Ovary (tissue), 9 donors: Measurements from ENCODE around the gene TAOK1. TPM values are rescaled to one million over a fixed set of nuclear protein-coding genes. Genes with fewer than 3 reads are reported as not detected.

ENCODE experiments used
- DNase-seq, 5 donors: peaks; one replicate each; pipeline ENCODE4 v3.0.0-alpha.2; 2019 to 2020
- H3K27ac ChIP-seq, 2 donors: fragments of 200-600 bp; one replicate each; pipeline versions ENCODE4 v1.5.1 to v1.8.0; 2019 to 2022
- H3K27me3 ChIP-seq: fragments of 200-600 bp; one replicate; pipeline ENCODE4 v1.8.0; 2022
- H3K36me3 ChIP-seq: fragments of 200-600 bp; sonication (generic); one replicate; pipeline ENCODE4 v1.5.1; 2019
- H3K4me1 ChIP-seq: one replicate; pipeline ENCODE4 v1.8.1; 2013; ENCODE audit warnings: mild to moderate bottlenecking, moderate library complexity; ENCODE audit not compliant: insufficient read depth
- H3K4me3 ChIP-seq: fragments of 200-600 bp; sonication (generic); one replicate; pipeline ENCODE4 v1.5.1; 2017
- H3K9me3 ChIP-seq, 2 donors: fragments of 200-600 bp in 1 of 2; sonication (generic) in 1 of 2; one replicate each; pipeline versions ENCODE4 v1.5.1 to v1.8.1; 2013 to 2019; ENCODE audit warnings: mild to moderate bottlenecking in 1 of 2, moderate library complexity in 1 of 2
- CTCF ChIP-seq, 3 donors: fragments of 450-650 bp in 2 of 3; fragments of 200-600 bp in 1 of 3; IDR thresholded peaks; one replicate each; pipeline versions ENCODE4 v1.5.1 to v1.8.0; 2016 to 2022; ENCODE audit warnings: antibody characterized with exemption in 3 of 3, mild to moderate bottlenecking in 1 of 3
- EP300 ChIP-seq: sonication (generic); formaldehyde crosslinking; IDR thresholded peaks from one replicate; pipeline ENCODE4 v1.6.1; 2017; ENCODE audit warnings: antibody characterized with exemption
- POLR2A ChIP-seq: fragments of 450-650 bp; IDR thresholded peaks from one replicate; pipeline ENCODE4 v1.6.1; 2017; ENCODE audit warnings: antibody characterized with exemption, mild to moderate bottlenecking, moderate library complexity
- WGBS, 3 donors: extraction: QIAGEN DNeasy Blood & Tissue Kit in 1 of 3; methylation state at CpG; one replicate each; pipeline versions ENCODE4 v1.1.5 to v1.1.7; 2013 to 2017; 5-methylcytosine and 5-hydroxymethylcytosine counted together
- intact Hi-C, 4 donors: fragments of 100-400 bp; cut with DNase I; formaldehyde crosslinking; loops; one replicate each; pipeline versions ENCODE4 v1.11.0 to v1.15.1; 2022 to 2023
- polyA plus RNA-seq, 2 donors: library from polyadenylated mRNA; stranded (reverse); fragments of 200-250 nt in 1 of 2; fragments of 350-450 nt in 1 of 2; fragmentation: Illumina TruSeq in 1 of 2; extraction: RNeasy Lipid Tissue Mini Kit (QIAGEN cat#74804) in 1 of 2; gene quantifications; one replicate each; pipeline ENCODE4 v1.2.3, GENCODE V29; 2013 to 2014
- total RNA-seq, 7 donors: library from RNA; depleted of rRNA in 2 of 7; stranded (reverse); fragments of >200 nt in 2 of 7; fragmentation: NEBNext Ultra II Directional in 3 of 7; extraction: Animal tissue kit (Norgen Biotek cat#: 25700) in 3 of 7; gene quantifications; one replicate each; pipeline versions ENCODE4 v1.1.0 to v1.2.4, GENCODE V29; 2016 to 2023
- donor health status: DM: no; HTN: no; CAD: no; lungs with moderate emphysema.
- donor health status: DM: no; HTN: no; CAD: no.
- donor health status: Bipolar disorder and iron deficiency.
- donor health status: DM: yes; HTN: yes; CAD: no.
- donor health status: DM: no; HTN: no; CAD: no.
- donor health status: DM: yes; HTN: yes; CAD: no.

Gene TAOK1
- total and polyA plus RNA-seq, 9 donors, result 8.7 to 66.5 (median 49.6) TPM

GRCh38 chr17:29586676-29587469 lies 196.7 kb downstream of the TAOK1 start:
- H3K27me3 ChIP-seq, result no peaks in the 10 kb centered on the region
- H3K27ac ChIP-seq, result no peak overlapping the region
- WGBS, 3 donors, result 81 to 83% (median 83%) methylated on average over 9 of the region's 9 CpGs
- no peaks in the 10 kb centered on the region for H3K36me3 ChIP-seq
- peak in 1 of 5 donors; percentile 20 for DNase-seq
- no peak for TF ChIP-seq POLR2A
- no peak for TF ChIP-seq CTCF (IDR thresholded peaks at IDR 0.05)
- TF ChIP-seq EP300, result no peak
- intact Hi-C loops, result loop anchor here in 1 of 4 donors (10.0 kb wide), 1 partner anchor 338 kb away; no protein-coding TSS in a partner anchor
- peaks cover 17% of the 10 kb centered on the region for H3K4me1 ChIP-seq
- no peaks in the 10 kb centered on the region for H3K9me3 ChIP-seq
- H3K4me3 ChIP-seq, result no peak overlapping the region

- intact Hi-C loops, result loop anchor here in 1 of 4 donors (10.0 kb wide), 1 partner anchor 337 kb away; no protein-coding TSS in a partner anchor
- Histone ChIP-seq H3K27ac (peak overlapping the region in 1 of 2 donors; percentile 45), H3K4me1 (peaks cover 20% of the 10 kb centered on the region), H3K36me3 (no peaks in the 10 kb centered on the region), H3K4me3 (no peak overlapping the region), H3K27me3 (no peaks in the 10 kb centered on the region), H3K9me3 (no peaks in the 10 kb centered on the region)
- TF ChIP-seq EP300 (no peak), POLR2A (no peak), CTCF (IDR thresholded peaks at IDR 0.05) (no peak)
- 79 to 87% (median 80%) methylated on average over 6 of the region's 6 CpGs for WGBS, 3 donors
- peak in 3 of 5 donors; percentile 9 to 19 (median 16) for DNase-seq
Measured at GRCh38 chr17:29587591-29587990, 197.4 kb downstream of the TAOK1 start.

GRCh38 chr17:29588017-29588561 lies 197.9 kb downstream of the TAOK1 start:
- Histone ChIP-seq H3K9me3 (no peaks in the 10 kb centered on the region), H3K27me3 (no peaks in the 10 kb centered on the region), H3K4me1 (peaks cover 22% of the 10 kb centered on the region), H3K27ac (peak overlapping the region; percentile 45 to 55), H3K4me3 (peak overlapping the region; percentile 86), H3K36me3 (no peaks in the 10 kb centered on the region)
- intact Hi-C loops, result loop anchor here in 1 of 4 donors (10.0 kb wide), 1 partner anchor 337 kb away; no protein-coding TSS in a partner anchor
- peak in 1 of 5 donors; percentile 16 for DNase-seq
- WGBS, 3 donors, result 28 to 34% (median 29%) methylated on average over 8 of the region's 8 CpGs
- no peak for TF ChIP-seq EP300
- no peak for TF ChIP-seq POLR2A
- TF ChIP-seq CTCF (IDR thresholded peaks at IDR 0.05), result no peak

- intact Hi-C loops, result loop anchor here in 1 of 4 donors (10.0 kb wide), 1 partner anchor 336 kb away; no protein-coding TSS in a partner anchor
- Histone ChIP-seq H3K4me3 (peak overlapping the region; percentile 86), H3K27ac (peak overlapping the region; percentile 45 to 55), H3K27me3 (no peaks in the 10 kb centered on the region), H3K9me3 (no peaks in the 10 kb centered on the region), H3K36me3 (no peaks in the 10 kb centered on the region), H3K4me1 (peaks cover 22% of the 10 kb centered on the region)
- WGBS, 3 donors, result 1% methylated on average over 34 to 72 of the region's 72 CpGs
- peak in 4 of 5 donors; percentile 28 to 62 (median 52) for DNase-seq
- TF ChIP-seq CTCF (IDR thresholded peaks at IDR 0.05) (no peak), EP300 (no peak), POLR2A (no peak)
Measured at GRCh38 chr17:29588562-29589411, 198.6 kb downstream of the TAOK1 start.
